ENCODE measurements around the gene PFDN1.

Gene PFDN1

GRCh38 chr5:140328036-140328764, 25.3 kb upstream of the PFDN1 start:
- DNase-seq = no peak

- DNase-seq = no peak
These were observed 24.7 kb upstream of the PFDN1 start for GRCh38 chr5:140327589-140327988.

GRCh38 chr5:140325486-140325885, 22.6 kb upstream of the PFDN1 start:
- no peak for DNase-seq

GRCh38 chr5:140324617-140325241, 21.8 kb upstream of the PFDN1 start:
- no peak for DNase-seq

- no peak for DNase-seq
These were observed 21.2 kb upstream of the PFDN1 start for GRCh38 chr5:140324041-140324600.

GRCh38 chr5:140322751-140323731, 20.1 kb upstream of the PFDN1 start:
- no peak for DNase-seq

GRCh38 chr5:140321796-140322195, 18.9 kb upstream of the PFDN1 start:
- DNase-seq = no peak

GRCh38 chr5:140319833-140320232, 16.9 kb upstream of the PFDN1 start:
- DNase-seq = no peak

GRCh38 chr5:140318792-140319191, 15.9 kb upstream of the PFDN1 start:
- no peak for DNase-seq

GRCh38 chr5:140317859-140318258, 15.0 kb upstream of the PFDN1 start:
- no peak for DNase-seq

GRCh38 chr5:140312791-140313189, 9.9 kb upstream of the PFDN1 start:
- no peak for DNase-seq

- DNase-seq = no peak
These were observed 9.3 kb upstream of the PFDN1 start for GRCh38 chr5:140312067-140312790.

GRCh38 chr5:140311011-140311467, 8.1 kb upstream of the PFDN1 start:
- no peak for DNase-seq

- DNase-seq = no peak
These were observed 7.5 kb upstream of the PFDN1 start for GRCh38 chr5:140310434-140310833.

- DNase-seq = no peak
These were observed 6.9 kb upstream of the PFDN1 start for GRCh38 chr5:140309706-140310249.

GRCh38 chr5:140305471-140305870, 2.6 kb upstream of the PFDN1 start:
- DNase-seq = no peak

GRCh38 chr5:140303966-140304365, 1.1 kb upstream of the PFDN1 start:
- no peak for DNase-seq

GRCh38 chr5:140301136-140301535, 1.8 kb downstream of the PFDN1 start:
- DNase-seq = no peak

- no peak for DNase-seq
These were observed 3.8 kb downstream of the PFDN1 start for GRCh38 chr5:140299056-140299455.

- DNase-seq = no peak
These were observed 4.7 kb downstream of the PFDN1 start for GRCh38 chr5:140298183-140298601.

GRCh38 chr5:140297283-140297682, 5.6 kb downstream of the PFDN1 start:
- DNase-seq = no peak

GRCh38 chr5:140296289-140296688, 6.6 kb downstream of the PFDN1 start:
- no peak for DNase-seq

Measured in CD4-positive, alpha-beta T cell treated with Interleukin-17A for 4 hours (primary cell).